DMS153 treated with DMSO at 0.1 percent for 48 hours (cell line): Measurements from ENCODE around the gene IL36B.
"Not testable (repeated sequence)": the region's sequence is repeated elsewhere in the genome, so short reads cannot be mapped to it uniquely, and the experiment has no call there.

Source experiments
- DNase-seq: peaks from one replicate; lab custom pipeline; 2025; ENCODE audit not compliant: unreplicated experiment; lab: John Stamatoyannopoulos, UW

Gene IL36B

GRCh38 chr2:113052396-113052917 is at the start of gene IL36B:
IL36B (minus strand) TSS chr2:113052867.
- DNase-seq = no peak

- no peak for DNase-seq
Measured at GRCh38 chr2:113102133-113102532, 49.5 kb upstream of the IL36B start.

GRCh38 chr2:113098532-113098931 is 45.9 kb upstream of the IL36B start:
- no peak for DNase-seq

GRCh38 chr2:113098041-113098440 is 45.4 kb upstream of the IL36B start:
- DNase-seq = no peak

GRCh38 chr2:113096842-113097618 is 44.4 kb upstream of the IL36B start:
- not testable (repeated sequence) for DNase-seq

DNA sequence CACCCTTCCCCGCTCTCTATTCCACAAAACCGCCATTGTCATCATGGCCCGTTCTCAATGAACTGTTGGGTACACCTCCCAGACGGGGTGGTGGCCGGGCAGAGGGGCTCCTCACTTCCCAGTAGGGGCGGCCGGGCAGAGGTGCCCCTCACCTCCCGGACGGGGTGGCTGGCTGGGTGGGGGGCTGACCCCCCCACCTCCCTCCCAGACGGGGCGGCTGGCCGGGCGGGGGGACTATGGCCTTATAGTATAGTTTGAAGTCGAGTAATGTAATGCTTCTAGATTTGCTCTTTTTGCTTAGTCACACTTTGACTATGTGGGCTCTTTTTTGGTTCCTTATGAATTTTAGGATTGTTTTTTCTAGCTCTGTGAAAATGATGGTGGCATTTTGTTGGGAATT is 43.6 kb upstream of the IL36B start:
- not testable (repeated sequence) for DNase-seq

DNA sequence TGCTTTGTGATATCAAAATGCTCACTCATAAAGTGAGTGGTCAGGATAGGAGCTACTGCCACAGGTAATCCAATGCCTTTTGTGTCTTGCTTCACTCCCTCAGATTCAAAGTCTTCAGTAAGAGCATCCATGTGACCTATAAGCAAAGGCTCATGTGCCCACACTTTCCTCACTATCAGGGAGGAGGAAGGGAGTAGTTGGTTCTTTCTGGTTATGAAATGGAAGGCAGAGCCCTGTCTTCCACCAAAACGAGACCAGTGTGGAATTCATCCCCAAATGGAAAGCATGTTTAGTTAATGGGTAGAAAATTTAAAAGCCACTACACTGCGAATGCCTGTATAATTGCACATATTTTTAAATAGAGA is 40.9 kb upstream of the IL36B start:
- DNase-seq = no peak

DNA sequence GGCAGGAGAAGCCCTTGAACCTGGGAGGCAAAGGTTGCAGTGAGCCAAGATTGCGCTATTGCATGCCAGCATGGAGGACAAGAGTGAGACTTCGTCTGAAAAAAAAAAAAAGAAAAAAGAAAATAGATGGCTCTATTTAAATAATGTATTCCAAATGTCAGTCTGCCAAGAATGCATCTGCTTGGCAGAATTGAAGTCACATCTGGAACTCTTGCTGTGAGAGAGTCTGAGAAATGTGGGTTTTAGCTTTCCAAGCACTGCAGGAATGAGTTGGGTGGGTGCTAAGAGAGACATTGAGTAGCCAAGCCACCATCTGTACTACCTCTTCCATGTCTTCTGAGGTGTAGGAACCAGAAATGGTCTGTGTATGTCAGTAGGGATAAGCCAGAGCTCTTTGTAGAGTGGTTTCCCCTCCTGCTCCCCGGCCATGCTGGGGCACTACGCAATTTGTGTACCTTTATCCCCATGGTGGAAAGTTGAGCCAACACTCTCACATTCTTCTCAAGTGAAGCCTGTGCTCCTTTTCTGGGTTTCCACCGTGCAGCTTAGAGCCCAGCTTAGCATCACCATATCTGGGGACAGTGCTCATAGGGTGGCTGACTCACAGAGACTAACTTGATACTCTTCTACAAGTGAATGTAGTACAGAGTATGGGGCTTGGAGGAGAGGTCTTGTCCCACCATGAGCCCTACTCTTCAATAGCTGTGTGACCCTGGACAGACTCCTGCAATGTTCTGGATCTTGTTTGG is 40.4 kb upstream of the IL36B start:
- DNase-seq = no peak

DNA sequence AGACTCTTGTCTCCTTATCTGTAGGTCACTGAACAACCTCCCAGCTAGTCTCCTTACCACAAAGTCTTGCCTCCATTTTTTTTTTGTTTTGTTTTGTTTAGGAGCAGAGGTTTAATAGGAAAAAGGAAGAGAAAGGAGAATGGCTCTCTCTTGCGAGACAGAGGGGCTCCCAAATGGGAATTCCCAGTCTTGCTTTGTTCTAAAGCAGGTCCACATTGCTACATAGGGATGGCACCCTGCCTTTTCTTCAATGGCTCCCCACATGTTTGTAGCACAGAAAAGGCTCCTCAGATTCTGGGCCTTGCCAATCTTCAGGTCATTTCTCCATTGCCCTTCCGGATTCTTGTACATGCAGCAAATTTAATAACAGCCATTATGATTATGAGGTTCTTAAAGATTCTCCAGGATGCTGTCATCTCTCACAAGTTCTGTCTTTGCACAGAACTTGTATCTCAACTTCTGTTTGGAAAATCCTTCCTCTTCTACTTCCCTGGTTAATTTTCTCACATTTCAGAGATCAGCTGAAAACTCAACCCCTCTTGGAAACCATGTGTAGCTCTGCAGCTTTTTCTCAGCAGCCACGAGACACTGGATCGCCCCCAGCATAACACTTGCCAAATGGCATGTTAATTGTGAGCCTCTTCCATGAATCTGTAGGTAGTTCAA is 38.7 kb upstream of the IL36B start:
- no peak for DNase-seq

DNA sequence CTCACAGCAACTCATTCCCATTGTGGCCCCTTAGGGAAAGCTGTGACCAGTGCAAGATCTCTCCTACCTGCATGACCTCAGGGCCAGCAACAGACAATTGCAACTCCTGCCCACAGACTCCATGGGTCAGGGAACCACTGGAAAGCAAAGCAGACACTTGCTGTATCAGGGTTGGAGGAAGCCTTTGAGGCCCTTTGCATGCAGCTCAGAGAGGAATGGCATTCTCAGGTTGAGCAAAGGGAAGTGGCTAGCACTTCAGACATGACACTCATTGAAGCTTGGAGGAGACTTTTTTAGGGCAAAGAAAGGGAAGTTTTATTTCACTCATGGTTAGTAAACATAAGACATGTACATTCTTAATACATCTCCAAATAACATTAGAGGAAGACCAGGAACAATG is 37.2 kb upstream of the IL36B start:
- no peak for DNase-seq

DNA sequence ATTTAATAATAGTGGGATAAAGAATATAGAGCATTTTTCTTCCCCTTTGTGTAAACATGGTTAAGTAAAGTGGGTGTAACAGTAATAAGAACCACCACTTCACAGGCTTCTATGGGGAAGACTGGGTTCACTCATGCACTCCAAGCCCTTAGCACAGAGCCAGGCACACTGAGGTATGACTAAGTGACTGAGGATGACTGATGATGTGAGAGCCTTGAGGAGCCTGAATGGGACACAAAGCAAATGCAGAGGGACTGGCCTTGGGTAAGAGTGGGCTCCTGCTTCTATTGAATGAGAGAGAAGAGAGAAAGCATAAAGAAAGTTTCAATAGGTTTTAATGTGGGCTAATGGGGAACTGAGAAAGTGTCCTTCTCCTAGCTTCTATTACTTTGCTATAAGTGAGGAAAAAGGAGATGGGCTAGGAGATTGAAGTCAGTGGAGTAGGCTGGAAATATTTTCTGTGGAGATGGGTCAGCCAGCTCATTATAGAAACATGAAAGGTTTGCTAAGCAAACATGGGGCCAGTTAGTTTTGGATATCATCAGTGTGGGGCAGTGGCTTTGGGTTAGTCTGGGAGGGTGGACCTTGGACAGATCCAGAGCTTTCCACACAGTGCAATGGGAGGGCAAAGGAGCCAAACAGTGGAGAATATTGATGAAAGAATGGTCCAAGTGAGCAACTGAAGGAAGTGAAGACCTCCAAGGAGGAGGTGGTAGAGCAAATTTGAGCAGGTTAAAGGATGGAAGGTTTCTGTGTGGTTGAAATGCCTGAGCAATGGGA is 35.7 kb upstream of the IL36B start:
- no peak for DNase-seq

DNA sequence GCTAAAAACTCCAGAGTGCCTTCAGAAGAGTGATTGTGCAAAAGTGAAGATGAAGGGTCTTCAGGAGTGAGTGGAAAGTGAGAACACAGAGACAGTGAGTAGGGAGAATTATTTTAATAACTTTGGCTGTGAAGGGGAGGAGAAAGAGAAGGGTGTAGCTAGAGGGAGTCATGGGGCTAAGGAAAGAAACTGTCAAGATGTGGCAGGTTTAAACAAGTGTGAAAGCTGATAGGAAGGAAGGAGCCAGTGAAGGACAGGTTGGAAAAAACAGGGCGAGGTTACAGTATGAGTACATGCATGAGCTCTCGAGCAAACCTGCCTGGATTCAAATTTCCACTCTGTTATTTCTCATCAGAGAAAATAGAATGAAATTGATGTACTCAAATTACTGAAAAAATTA is 32.9 kb upstream of the IL36B start:
- DNase-seq = no peak

DNA sequence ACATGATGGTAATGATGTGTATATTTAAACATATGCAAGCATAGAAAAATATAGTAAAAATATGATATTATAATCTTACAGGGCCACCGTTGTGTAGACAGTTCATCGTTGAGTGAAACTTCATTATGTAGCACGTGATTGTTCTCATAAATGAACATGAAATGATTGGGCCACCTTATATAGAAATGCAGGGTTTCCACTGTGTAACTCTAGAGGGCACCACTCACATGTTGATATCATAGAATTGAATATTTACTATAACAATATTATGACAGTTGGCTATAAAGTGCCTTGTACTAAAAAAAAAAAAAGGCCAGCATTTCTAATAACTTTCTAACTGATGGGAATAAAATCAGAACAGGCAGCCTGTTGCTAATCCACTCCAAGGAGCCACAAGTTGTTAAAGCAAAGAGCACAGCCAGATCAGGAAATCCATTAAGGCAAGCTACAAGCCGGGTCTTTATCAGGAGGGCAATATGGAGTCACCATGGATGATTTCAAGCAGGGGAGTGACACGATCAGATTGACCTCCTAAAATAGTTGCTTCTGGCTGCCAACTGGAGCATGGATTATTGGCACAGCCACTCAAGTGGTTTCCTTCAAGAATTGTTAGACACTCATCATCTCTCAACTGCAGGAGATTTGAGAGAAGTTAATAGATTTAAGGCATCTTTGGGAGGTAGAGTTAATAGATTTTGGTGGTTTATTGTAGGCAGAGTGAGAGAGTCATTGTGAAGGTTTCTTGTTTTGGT is 31.8 kb upstream of the IL36B start:
- no peak for DNase-seq

DNA sequence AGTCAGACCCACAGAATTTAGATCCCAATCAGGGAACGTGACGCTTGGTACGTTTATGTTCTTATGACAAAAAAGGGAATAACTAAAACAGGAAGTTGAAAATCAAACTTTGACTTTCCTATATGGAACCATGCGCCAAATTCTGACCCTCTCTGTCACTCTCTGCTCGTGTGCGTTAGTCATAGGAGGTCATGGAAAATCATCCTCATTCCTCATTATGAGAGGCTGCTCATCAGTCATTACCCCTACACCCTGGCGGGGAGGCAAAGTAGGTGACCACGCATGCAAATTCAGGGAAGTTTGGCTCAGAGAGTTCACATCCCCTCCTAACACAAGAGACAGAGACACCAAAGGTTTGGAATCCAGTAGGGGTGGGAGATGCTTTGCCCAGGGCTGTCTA is 30.6 kb upstream of the IL36B start:
- DNase-seq = no peak

DNA sequence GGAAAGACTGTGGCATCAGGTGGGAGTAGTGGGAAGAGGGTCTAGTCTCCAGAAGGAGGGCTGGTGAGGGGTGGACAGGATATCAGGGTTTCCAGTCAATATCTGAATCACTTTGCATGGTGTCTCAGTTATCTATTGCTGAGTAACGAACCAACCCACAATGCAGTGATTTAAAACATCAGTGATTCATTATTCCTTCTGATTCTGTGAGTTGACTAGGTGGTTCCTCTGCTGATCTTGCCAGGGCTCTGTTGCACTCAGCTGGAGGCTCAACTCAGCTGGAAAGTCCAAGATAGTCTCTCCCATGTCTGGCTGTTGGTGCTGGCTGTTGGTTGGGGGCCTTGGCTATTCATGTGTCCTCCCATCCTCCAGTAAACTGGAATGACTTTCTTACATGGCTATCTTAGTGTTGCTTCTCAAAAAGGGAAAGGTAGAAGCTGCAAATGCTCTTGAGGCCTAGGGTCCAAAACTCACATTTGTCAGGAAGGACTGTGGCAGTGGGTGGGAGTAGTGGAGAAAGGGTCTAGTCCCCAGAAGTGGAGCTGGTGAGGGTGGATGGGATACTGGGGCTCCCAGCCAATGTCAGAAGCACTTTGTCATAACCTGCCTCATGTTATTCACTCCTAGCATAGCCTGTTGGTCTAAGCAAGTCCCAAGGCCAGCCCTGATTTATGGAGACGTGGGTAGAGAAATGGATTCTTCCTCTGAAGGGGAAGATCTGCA is 29.0 kb upstream of the IL36B start:
- no peak for DNase-seq

- DNase-seq = no peak
Measured at GRCh38 chr2:113080134-113080533, 27.5 kb upstream of the IL36B start.

DNA sequence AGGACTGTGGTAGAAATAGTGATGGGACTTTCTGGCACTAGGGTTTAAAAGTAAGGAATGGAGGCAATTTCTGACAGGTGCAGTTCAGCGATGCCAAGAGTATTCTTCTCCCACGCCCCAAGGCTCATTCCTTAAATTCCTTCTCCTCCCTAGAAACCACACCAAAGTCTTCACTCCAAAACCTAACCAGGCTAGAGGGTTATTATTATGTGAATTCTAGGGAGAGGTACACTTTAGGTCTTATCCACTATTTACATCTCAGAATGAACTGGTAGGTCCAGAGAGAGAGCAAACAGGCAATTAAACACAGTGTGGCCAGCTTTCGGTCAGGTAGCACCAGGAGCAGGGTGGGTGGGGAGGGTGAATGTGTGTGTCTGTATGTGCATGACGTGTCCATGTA is 26.5 kb upstream of the IL36B start:
- no peak for DNase-seq

DNA sequence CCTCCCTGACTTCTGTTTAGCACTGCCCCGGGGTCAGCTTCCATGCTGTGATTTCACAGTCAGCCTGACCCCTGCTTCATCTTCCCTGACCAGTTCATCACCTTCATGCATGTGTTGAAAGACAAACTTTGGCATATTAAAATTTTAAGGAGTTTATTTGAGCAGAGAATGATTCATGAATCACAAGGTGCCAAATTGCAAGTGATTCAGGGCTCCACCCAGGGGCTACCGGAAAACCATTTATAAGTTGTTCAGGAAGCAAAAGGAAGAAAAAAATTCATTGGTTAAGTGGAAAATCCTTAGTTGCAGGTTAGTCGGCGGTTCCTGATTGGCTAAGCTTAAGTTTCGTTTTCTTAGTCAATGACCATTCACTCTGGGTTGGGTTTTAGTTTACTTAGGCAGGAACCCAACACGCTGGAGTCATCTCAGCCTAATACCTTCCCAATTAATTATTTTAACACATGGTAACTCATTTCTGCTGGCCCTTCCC is 25.7 kb upstream of the IL36B start:
- DNase-seq = no peak

DNA sequence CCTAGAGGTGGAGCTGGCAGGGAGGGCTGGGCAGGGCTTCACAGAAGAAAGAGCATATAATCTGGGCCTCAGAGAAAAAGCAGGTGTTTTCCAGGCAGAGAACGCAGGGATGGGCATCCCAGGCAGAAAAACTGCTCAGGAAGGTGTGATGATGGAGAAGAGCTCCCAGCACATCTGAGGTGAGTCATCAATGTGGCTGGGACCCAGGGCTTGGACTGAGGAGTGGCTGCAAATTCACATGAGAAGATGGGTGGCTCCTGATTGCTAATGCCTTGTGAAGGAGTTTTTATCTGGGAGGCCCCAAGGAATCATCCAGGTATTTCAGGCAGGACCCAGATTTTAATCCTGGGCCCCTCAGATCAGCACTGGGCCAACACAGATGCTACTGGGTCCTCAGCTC is 25.3 kb upstream of the IL36B start:
- no peak for DNase-seq
